ENCODE data around the gene CAPN2.

Gene CAPN2

GRCh38 chr1:223772771-223773160 is 60.4 kb downstream of the CAPN2 start:
- H3K9me3 ChIP-seq, result no peaks in the 10 kb centered on the region
- peaks cover 57% of the 10 kb centered on the region for H3K36me3 ChIP-seq
- H3K4me3 ChIP-seq (ENCODE audit: low read depth, low read length), result no peak overlapping the region
- no peak for DNase-seq
- H3K27me3 ChIP-seq, result no peaks in the 10 kb centered on the region
- no peaks in the 10 kb centered on the region for H3K4me1 ChIP-seq
- TF ChIP-seq CTCF (IDR thresholded peaks at IDR 0.05; ENCODE audit: low read depth, low read length), result no peak

- no peak for DNase-seq
- no peak for TF ChIP-seq CTCF (IDR thresholded peaks at IDR 0.05; ENCODE audit: low read depth, low read length)
- Histone ChIP-seq H3K4me1 (no peaks in the 10 kb centered on the region), H3K27me3 (no peaks in the 10 kb centered on the region), H3K36me3 (peaks cover 69% of the 10 kb centered on the region), H3K4me3 (ENCODE audit: low read depth, low read length) (no peak overlapping the region), H3K9me3 (no peaks in the 10 kb centered on the region)
These were observed 61.9 kb downstream of the CAPN2 start for GRCh38 chr1:223774134-223774814.

GRCh38 chr1:223775054-223775453 is 62.7 kb downstream of the CAPN2 start:
- Histone ChIP-seq H3K36me3 (peaks cover 64% of the 10 kb centered on the region), H3K4me3 (ENCODE audit: low read depth, low read length) (no peak overlapping the region), H3K9me3 (no peaks in the 10 kb centered on the region), H3K4me1 (no peaks in the 10 kb centered on the region), H3K27me3 (no peaks in the 10 kb centered on the region)
- TF ChIP-seq CTCF (IDR thresholded peaks at IDR 0.05; ENCODE audit: low read depth, low read length), result no peak
- no peak for DNase-seq

GRCh38 chr1:223775711-223776074 is 63.4 kb downstream of the CAPN2 start:
- H3K9me3 ChIP-seq, result no peaks in the 10 kb centered on the region
- no peaks in the 10 kb centered on the region for H3K4me1 ChIP-seq
- no peak for TF ChIP-seq CTCF (IDR thresholded peaks at IDR 0.05; ENCODE audit: low read depth, low read length)
- H3K36me3 ChIP-seq, result peaks cover 62% of the 10 kb centered on the region
- no peak overlapping the region for H3K4me3 ChIP-seq (ENCODE audit: low read depth, low read length)
- no peaks in the 10 kb centered on the region for H3K27me3 ChIP-seq
- no peak for DNase-seq

- Histone ChIP-seq H3K9me3 (no peaks in the 10 kb centered on the region), H3K36me3 (peaks cover 59% of the 10 kb centered on the region), H3K27me3 (no peaks in the 10 kb centered on the region), H3K4me1 (no peaks in the 10 kb centered on the region), H3K4me3 (ENCODE audit: low read depth, low read length) (no peak overlapping the region)
- no peak for TF ChIP-seq CTCF (IDR thresholded peaks at IDR 0.05; ENCODE audit: low read depth, low read length)
- no peak for DNase-seq
These were observed 63.9 kb downstream of the CAPN2 start for GRCh38 chr1:223776075-223776814.

- H3K36me3 ChIP-seq, result peaks cover 57% of the 10 kb centered on the region
- no peak for TF ChIP-seq CTCF (IDR thresholded peaks at IDR 0.05; ENCODE audit: low read depth, low read length)
- H3K9me3 ChIP-seq, result no peaks in the 10 kb centered on the region
- no peak for DNase-seq
- no peaks in the 10 kb centered on the region for H3K4me1 ChIP-seq
- no peaks in the 10 kb centered on the region for H3K27me3 ChIP-seq
- H3K4me3 ChIP-seq (ENCODE audit: low read depth, low read length), result no peak overlapping the region
These were observed 64.6 kb downstream of the CAPN2 start for GRCh38 chr1:223776826-223777454.
